ENCODE measurements around the gene ENO2.

- TF ChIP-seq, protein P1, sequence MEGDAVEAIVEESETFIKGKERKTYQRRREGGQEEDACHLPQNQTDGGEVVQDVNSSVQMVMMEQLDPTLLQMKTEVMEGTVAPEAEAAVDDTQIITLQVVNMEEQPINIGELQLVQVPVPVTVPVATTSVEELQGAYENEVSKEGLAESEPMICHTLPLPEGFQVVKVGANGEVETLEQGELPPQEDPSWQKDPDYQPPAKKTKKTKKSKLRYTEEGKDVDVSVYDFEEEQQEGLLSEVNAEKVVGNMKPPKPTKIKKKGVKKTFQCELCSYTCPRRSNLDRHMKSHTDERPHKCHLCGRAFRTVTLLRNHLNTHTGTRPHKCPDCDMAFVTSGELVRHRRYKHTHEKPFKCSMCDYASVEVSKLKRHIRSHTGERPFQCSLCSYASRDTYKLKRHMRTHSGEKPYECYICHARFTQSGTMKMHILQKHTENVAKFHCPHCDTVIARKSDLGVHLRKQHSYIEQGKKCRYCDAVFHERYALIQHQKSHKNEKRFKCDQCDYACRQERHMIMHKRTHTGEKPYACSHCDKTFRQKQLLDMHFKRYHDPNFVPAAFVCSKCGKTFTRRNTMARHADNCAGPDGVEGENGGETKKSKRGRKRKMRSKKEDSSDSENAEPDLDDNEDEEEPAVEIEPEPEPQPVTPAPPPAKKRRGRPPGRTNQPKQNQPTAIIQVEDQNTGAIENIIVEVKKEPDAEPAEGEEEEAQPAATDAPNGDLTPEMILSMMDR (IDR thresholded peaks at IDR 0.05): no peak
- TF ChIP-seq POLR2A (IDR thresholded peaks at IDR 0.05) (no peak), EP300 (IDR thresholded peaks at IDR 0.05) (no peak)
Measured at GRCh38 chr12:6962285-6963015, 48.1 kb downstream of the ENO2 start.
